ENCODE measurements around the gene ANKH. TPM values are rescaled to one million over a fixed set of nuclear protein-coding genes. Genes with fewer than 3 reads are reported as not detected.
"Not testable (repeated sequence)": the region's sequence is repeated elsewhere in the genome, so short reads cannot be mapped to it uniquely, and the experiment has no call there.

The ANKH gene
- total RNA-seq: 10 to 100 TPM; 31.2 to 55.2 (median 34.7) TPM

DNA sequence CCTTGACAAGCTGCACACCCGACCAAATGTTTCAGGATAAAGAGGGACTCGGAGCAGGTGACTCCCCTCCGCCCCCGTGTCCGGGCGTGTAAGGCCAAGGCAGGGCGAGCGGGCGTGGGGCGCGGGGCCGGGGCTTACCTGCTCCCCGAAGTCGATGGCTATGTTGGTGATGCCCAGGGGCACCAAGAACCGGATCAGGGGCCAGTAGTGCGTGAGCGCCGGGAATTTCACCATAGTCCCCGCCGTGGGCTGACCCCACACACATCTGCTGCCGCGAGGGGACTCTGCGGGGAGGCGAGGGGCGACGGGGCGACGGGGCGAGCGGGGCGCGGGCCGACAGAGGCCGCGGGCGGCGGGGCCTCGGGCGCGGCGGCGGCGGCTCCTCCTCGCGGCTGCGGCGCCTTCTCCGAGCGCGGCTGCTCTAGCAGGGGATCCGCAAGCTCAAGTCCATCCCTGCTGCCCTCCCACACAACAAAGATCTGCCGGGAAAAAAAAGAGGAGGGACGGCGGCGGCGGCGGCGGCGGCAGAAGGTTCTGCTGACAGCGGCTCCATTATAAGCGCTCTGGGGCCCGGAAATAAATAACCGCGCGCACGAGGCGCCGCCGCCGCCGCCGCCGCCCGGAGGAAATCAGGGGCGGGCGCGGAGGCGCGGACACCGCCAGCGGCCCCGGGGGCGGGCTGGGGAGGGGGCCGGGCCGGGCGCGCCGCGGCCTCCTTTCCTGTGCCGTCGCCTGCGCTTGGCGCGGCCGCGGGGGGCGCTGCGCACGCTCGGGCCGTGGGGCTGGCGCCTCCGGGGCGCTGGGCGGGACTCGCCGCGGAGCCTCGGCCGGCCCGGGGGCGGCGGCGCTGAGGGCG lies at the start of gene ANKH:
TSS of gene ANKH (minus strand) at position 565 of the 856 bp plus-strand sequence. CDS start at position 234, 331 bp downstream.
- Histone ChIP-seq H3K27me3 (no peaks in the 10 kb centered on the region), H3K4me1 (peaks cover 4 to 8% of the 10 kb centered on the region in 2 donors), H3K4me3 (replicated peaks in 1 of 3) (peak within 1 kb of the TSS; percentile 53 to 76 (median 57)), H3K27ac (peak within 1 kb of the TSS; percentile 93 to 95 (median 94)), H3K9me3 (no peaks in the 10 kb centered on the region), H3K36me3 (no peaks in the 10 kb centered on the region)
- intact Hi-C loops (cut with DNase I): loop anchor here (5.0 kb wide), 1 partner anchor 131 kb away; no protein-coding TSS in a partner anchor
- peak; percentile 78 to 83 for DNase-seq
- WGBS, 2 donors: 1% methylated on average over 24 to 44 of the region's 115 CpGs
- TF ChIP-seq POLR2A (IDR thresholded peaks at IDR 0.05): peak in 1 of 2 donors; percentile 49
- TF ChIP-seq, protein P1, sequence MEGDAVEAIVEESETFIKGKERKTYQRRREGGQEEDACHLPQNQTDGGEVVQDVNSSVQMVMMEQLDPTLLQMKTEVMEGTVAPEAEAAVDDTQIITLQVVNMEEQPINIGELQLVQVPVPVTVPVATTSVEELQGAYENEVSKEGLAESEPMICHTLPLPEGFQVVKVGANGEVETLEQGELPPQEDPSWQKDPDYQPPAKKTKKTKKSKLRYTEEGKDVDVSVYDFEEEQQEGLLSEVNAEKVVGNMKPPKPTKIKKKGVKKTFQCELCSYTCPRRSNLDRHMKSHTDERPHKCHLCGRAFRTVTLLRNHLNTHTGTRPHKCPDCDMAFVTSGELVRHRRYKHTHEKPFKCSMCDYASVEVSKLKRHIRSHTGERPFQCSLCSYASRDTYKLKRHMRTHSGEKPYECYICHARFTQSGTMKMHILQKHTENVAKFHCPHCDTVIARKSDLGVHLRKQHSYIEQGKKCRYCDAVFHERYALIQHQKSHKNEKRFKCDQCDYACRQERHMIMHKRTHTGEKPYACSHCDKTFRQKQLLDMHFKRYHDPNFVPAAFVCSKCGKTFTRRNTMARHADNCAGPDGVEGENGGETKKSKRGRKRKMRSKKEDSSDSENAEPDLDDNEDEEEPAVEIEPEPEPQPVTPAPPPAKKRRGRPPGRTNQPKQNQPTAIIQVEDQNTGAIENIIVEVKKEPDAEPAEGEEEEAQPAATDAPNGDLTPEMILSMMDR (IDR thresholded peaks at IDR 0.05): peak in 3 of 6 experiments; percentile 17 to 52 (median 48)

DNA sequence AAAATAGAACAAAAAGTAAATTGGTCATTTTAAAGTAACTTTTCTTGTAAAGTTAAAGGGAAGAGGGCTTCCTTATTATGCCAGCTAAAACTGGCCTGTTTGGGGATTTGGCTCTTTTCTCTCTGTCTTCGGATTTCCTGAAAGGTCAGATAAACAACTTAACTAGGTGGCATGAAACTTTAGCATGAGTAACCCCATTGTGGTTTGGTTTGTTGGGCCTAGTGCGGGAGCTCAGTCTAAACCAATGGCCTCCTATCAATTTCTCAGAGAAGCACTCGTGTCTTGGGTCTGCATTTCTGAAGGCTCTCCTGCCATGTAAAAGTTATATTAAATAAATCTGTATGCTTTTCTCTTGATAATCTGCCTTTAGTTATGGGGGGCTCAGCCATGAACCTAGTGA lies 48.5 kb upstream of the ANKH start:
- Histone ChIP-seq H3K27me3 (no peaks in the 10 kb centered on the region), H3K4me1 (no peaks in the 10 kb centered on the region), H3K36me3 (no peaks in the 10 kb centered on the region), H3K4me3 (replicated peaks in 1 of 3) (no peak overlapping the region), H3K27ac (no peak overlapping the region), H3K9me3 (no peaks in the 10 kb centered on the region)
- WGBS, 2 donors: 92 to 94% methylated on average over 3 of the region's 3 CpGs
- intact Hi-C loops (cut with DNase I): no loop called here
- DNase-seq: no peak
- TF ChIP-seq POLR2A (IDR thresholded peaks at IDR 0.05): no peak
- TF ChIP-seq, protein P1 (IDR thresholded peaks at IDR 0.05): no peak

DNA sequence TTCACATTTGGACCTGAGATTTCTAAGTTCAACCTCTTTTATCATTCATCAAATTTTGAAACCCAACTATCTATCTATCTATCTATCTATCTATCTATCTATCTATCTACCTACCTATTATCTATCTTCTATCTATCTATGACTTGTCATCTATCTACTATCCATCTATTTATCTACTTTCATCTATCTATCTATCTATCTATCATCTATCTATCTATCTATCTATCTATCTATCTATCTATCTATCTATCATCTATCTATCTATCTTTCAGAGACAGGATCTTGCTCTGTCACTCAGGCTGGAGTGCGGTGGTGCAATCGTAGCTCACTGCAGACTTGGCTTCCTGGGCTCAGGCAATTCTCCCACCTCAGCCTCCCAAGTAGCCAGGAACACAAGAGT lies 47.5 kb upstream of the ANKH start:
- H3K4me3 ChIP-seq (replicated peaks in 1 of 3); DNase-seq; H3K27me3 ChIP-seq; intact Hi-C loops (cut with DNase I); H3K4me1 ChIP-seq; H3K9me3 ChIP-seq; H3K27ac ChIP-seq; H3K36me3 ChIP-seq: not testable (repeated sequence)
- 98 to 99% methylated on average over 2 of the region's 2 CpGs for WGBS, 2 donors

DNA sequence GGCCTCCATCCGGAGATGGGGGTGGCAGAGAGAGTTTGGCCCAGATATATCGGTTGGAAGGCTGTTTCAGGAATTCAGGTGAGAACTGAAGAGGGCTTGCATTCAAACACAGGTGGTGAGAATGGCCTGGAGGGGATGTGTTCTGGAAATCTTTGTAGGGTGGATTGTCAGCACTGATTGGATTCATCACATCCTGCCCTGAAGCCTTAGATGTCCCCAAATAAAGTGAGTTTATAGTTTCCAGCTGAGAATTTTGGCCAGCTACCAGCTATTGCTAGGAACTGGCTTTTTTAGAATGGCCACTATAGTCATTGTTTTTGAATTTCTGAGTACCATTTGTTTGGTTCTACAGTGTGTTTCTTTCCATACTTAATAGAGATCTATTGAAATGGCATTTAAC lies 46.1 kb upstream of the ANKH start:
- Histone ChIP-seq H3K4me3 (replicated peaks in 1 of 3) (no peak overlapping the region), H3K27ac (no peak overlapping the region), H3K36me3 (no peaks in the 10 kb centered on the region), H3K4me1 (no peaks in the 10 kb centered on the region), H3K9me3 (no peaks in the 10 kb centered on the region), H3K27me3 (no peaks in the 10 kb centered on the region)
- no peak for DNase-seq
- TF ChIP-seq, protein P1 (IDR thresholded peaks at IDR 0.05): no peak
- 84 to 92% methylated on average over 2 of the region's 2 CpGs for WGBS, 2 donors
- intact Hi-C loops (cut with DNase I): no loop called here

DNA sequence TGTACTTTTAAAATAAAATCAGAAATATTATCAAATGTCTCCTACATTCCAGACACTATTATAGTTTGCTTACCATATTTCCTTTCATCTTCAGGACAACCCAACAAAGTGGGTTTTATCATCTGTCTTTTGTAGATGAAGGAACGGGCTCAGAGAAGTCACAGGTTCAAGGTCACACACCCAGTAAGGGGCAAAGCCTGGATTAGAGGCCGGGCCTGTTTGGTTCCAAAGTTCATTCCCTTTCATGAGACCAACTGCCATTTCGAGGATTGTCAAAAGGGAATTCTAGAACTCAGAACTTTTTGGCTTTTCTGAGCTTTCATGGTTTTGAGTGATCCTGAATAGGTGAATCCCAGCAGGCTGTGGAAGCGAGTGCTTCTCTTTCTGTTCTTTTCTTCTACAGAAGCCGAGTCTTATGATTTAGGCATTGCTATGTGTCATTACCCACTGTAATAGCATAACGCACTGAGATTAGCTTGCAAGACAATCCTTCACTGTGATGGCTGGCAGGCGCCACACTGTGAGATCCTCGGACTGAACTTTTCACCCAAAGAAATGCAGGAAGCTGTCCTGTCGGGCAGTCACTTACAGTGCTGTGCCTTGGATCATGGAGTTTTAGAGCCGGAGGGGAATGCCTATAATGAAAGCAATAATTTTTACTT lies 43.8 kb upstream of the ANKH start:
- intact Hi-C loops (cut with DNase I): no loop called here
- no peak for DNase-seq
- Histone ChIP-seq H3K4me3 (replicated peaks in 1 of 3) (no peak overlapping the region), H3K4me1 (no peaks in the 10 kb centered on the region), H3K36me3 (no peaks in the 10 kb centered on the region), H3K27me3 (no peaks in the 10 kb centered on the region), H3K27ac (no peak overlapping the region), H3K9me3 (no peaks in the 10 kb centered on the region)
- TF ChIP-seq POLR2A (IDR thresholded peaks at IDR 0.05): no peak
- TF ChIP-seq, protein P1 (IDR thresholded peaks at IDR 0.05): no peak
- 84 to 91% methylated on average over 10 of the region's 10 CpGs for WGBS, 2 donors
